ENCODE data around the gene ACTR3C.
"Not testable (repeated sequence)": the region's sequence is repeated elsewhere in the genome, so short reads cannot be mapped to it uniquely, and the experiment has no call there.

The ACTR3C gene

DNA sequence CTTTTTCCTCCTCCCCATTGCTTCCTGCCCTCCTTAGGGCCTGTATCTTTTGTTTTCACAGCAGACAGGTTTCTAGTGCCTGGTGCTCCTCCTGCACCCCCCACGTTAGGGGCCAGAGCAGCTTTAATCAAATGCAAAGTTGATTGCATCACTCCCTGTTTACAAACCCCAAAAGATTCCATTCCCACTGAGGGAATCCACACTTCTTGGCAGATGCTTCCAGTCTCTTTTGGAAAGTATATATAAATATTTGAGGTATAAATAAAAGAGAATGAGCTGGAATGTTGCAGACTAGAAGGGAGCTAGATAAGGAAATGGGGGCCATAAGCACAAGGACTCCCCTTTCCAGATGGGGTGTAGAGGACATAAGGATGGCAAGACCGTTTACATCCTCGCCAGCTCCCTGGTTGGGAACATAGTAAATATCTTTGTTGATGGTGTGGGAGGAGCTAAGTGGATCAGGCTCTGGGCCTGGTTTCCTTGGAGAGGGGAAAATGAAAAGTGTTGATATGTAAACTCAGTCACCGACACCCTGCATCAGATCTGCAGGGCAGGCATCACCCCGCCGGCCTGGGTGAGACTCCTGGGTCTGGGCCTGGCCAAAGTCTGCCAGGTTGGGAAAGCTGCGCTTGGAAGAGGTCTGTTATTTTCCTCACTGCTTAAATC lies 11.9 kb upstream of the ACTR3C start:
- no peak for DNase-seq

- no peak for DNase-seq
Measured at GRCh38 chr7:150334108-150334507, 10.8 kb upstream of the ACTR3C start.

- no peak for DNase-seq
Measured at GRCh38 chr7:150333659-150334058, 10.3 kb upstream of the ACTR3C start.

- DNase-seq = no peak
Measured at GRCh38 chr7:150332852-150333635, 9.7 kb upstream of the ACTR3C start.

DNA sequence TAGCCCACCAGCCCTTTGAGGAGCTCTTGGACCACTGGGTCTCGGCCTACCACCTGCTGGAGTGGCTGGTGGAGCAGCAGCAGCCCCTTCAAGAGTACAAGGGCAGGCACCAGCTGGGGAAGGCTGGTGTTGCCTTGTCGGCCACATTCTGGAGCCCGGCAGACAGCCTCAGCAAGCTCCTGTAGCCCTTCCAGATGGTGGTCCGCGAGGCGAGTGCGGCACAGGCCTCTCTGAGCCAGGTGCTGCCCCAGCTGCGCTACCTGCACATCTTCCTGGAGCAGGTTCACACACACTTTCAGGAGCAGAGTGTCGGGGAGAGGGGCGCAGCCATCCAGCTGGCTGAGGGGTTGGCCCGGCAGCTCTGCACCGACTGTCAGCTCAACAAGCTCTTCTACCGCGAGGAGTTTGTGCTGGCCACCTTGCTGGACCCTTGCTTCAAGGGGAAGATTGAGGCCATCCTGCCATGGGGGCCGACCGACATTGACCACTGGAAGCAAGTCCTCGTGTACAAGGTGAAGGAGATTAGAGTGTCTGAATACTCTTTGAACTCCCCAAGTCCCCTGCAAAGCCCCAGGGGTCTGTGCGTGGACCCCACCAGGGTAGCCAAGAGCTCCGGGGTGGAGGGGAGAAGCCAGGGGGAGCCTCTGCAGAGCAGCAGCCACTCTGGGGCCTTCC lies 7.0 kb upstream of the ACTR3C start:
- DNase-seq = no peak

DNA sequence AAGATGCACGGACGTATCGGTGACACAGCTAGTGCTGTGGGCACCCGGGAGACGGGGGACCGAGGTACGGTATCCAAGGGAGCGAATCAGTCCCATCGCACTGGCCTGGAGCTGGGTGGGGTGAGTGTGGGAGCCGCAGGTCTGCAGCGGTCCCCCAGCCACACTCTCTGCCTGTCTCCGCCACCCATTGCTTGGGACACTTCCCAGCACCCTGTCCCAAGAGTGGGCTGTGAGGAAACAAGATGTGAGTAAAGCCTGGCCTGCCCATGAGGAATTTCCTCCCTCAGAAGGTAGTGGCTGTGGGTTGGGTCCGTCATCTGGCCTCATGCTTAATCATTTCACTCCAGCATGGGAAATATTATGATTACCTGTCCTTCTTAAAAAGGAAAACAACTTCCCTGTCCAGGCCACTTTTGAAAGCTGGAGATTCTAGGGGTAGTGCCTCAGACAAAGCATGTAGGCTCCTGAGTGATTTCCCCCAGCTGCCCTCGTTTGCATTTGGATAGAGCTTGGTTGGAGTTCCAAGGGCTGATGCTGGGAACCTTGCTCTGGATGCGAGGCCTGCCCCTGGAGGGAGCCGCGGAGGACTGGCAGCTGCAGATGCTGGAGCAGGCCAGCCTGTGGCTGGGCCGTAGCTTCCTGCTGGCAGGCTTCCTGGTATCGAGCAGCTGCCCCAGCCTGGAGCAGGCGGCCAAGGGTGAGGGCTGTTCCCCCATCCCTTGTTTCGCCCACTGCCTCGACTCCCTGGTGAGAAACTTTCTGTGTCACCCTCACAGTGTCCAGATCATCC lies 6.2 kb upstream of the ACTR3C start:
- peak; percentile 48 for DNase-seq

- no peak for DNase-seq
Measured at GRCh38 chr7:150327308-150327707, 4.0 kb upstream of the ACTR3C start.

GRCh38 chr7:150326657-150327268 lies 3.4 kb upstream of the ACTR3C start:
- no peak for DNase-seq

DNA sequence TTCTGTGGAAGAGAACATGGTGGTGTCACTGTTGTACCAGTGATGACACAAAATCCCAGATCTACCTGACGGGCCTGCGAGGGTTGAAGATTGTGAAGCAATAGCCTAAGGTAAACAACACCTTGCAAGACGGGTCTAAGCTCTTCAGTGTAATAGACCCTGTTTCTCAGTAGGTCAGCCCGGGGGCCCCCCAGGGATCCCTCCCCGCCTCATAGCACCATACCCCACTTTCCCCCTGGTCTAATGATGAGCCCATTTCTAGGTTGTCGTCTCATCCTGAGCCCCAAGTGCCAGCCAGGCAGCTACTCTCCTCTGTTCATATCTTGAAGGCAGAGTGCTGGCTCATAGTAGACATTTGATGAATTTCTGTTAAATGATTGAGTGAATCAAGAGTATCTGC lies 2.6 kb upstream of the ACTR3C start:
- no peak for DNase-seq

DNA sequence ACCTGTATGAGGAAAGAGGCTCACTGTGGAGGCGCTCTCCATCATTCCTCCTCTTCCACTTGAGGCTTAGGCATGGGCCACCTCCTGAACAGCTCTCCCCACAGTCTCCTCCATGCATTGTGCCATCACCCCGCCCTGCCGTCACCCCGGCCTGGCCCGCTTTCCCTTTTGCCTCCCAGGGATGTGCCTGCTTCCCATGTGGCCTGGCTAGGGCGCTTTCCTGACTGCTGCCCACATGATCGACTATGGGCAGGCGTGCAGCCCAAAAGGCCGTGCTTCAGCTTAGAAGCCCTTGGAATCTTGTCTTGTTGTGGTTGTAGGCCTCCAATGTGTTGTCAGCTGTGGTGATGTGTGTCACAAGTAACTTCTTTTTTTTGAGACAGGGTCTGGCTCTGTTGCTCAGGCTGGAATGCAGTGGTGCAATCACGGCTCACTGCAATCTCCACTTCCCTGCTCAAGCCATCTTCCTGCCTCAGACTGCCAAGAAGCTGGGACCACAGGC lies 1.8 kb upstream of the ACTR3C start:
- DNase-seq = no peak

GRCh38 chr7:150324373-150324961 lies 1.1 kb upstream of the ACTR3C start:
- no peak for DNase-seq

GRCh38 chr7:150323682-150324372 lies 482 bp upstream of the ACTR3C start:
- DNase-seq = no peak

DNA sequence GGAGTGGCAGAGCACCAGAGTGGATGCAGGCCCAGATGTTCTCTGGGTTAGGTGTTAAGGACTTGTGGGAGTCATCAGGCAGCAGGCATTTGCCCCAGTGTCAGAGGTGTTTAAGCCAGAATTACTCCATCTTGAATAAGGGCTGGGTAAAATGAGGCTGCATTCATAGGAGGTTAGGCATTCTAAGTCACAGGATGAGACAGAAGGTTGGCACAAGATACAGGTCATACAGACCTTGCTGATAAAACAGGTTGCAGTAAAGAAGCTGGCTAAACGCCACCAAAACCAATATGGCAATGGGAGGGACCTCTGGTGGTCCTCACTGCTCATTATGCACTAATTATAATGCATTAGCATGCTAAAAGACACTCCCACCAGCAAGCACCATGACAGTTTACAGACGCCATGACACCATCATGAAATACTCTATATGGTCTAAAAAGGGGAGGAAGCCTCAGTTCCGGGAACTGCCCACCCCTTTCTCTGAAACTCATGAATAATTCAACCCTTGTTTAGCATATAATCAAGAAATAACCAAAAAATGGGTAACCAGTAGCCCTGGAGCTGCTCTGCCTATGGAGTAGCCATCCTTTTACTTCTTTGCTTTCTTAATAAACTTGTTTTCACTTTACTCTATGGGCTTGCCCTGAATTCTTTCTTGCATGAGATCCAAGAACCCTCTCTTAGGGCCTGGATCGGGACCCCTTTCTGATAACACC lies 1.1 kb downstream of the ACTR3C start:
- DNase-seq = no peak

- DNase-seq = no peak
Measured at GRCh38 chr7:150321788-150322113, 1.6 kb downstream of the ACTR3C start.

DNA sequence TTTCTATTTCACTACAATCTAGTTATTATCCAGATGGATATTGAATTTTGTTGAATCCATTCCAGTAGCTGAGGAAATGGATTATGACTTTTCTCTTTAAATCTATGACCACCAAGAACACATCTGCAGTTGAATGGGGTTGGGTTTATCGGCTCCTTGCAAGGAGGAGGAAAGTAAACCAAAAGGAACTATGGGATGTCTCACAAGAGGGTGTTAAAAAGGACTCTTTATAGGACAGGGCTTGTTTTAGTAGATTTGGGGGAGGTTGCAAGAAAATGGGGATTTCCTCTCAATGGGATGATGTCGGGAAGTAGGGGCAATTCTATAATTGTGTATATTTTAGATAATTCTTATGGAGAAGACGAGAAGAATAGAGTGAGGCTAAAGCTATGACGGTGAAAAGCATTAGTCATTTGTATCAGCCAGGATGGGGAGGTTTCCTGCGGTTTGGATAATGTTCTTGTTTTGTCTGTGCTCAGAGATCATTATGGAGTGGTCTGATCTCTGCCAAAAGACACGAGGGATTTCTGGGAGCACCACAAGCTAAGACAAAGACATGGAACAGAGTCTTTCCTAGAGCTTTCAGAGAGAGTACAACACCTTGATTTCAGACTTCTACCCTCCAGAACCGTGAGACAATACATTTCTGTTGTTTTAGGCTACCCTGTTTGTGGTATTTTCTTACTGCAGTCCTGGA lies 5.4 kb downstream of the ACTR3C start:
- DNase-seq = no peak

DNA sequence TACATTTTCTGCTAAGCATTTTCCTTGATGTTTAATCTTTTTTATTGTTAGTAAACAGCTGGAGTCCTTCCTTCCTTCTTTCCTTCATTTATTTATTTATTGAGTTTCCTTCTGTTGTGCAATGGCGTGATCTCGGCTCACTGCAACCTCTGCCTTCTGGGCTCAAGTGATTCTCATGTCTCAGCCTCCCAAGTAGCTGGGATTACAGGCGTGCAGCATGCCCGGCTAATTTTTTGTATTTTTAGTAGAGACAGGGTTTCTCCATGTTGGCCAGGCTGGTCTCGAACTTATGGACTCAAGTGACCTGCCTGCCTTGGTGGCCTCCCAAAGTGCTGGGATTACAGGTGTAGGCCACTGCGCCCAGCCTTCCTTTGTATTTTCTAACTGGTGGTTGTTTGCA lies 6.4 kb downstream of the ACTR3C start:
- DNase-seq = not testable (repeated sequence)

GRCh38 chr7:150314639-150315239 lies 8.6 kb downstream of the ACTR3C start:
- DNase-seq = no peak

DNA sequence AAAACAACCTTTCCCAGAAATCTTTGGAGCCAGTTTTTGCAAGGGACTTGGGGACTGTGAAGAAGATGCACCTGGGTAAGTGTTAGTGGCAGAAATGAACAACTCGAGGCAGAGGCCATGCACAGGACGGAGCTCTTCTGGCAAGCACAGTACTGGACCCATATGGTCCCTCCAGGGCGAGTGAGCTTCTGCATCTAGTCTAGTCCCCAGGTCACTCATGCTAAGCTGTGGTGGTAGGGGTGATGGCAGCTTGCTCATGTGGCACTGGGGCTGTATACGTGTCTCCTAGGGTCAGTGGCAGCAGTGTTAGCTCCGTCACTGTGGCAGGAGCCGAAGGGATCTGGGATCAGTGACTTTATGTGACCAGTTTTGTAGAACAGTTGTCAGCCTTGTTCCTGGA lies 9.5 kb downstream of the ACTR3C start:
- DNase-seq = no peak

DNA sequence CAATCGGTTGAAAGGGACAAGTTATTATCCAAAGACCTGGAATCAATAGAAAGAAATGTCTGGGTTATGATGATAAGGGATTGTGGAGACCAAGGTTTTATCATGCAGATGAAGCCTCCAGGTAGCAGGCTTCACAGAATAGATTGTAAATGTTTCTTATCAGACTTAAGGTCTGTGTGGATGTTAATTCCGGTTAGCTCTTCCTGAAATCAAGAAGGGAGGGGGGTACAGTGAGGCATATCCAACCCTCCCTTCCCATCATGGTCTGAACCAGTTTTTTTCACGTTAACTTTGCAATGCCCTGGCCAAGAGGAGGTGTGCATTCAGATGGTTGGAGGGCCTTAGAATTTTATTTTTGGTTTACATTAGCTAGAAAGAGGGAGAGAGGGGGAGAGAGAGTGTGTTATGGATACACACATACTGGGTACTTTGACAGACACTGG lies 10.0 kb downstream of the ACTR3C start:
- no peak for DNase-seq

Measured in midbrain (tissue), 1 donor.